SK-MEL-5 (cell line): Measurements from ENCODE around the gene XPC. TPM values are rescaled to one million over a fixed set of nuclear protein-coding genes. Genes with fewer than 3 reads are reported as not detected.

Experiments
- DNase-seq: peaks from one replicate; pipeline ENCODE4 v3.0.0-alpha.2; 2016; ENCODE audit warnings: low read depth, low spot score
- in situ Hi-C: cut with HindIII; loops from 2 replicates; pipeline ENCODE4 v1.10.0; 2016; ENCODE audit warnings: low sequenced_read_pairs, high pct_unique_total_duplicates, low pct_unique_long_range_greater_than_20kb
- total RNA-seq: library from RNA; depleted of rRNA; stranded (reverse); fragments of >200 nt; shearing (Covaris generic); gene quantifications from 2 replicates; pipeline ENCODE4 v1.2.3, GENCODE V29; 2014

The XPC gene
- total RNA-seq, 1 experiment from 2014 or later = 25.9 TPM

DNA sequence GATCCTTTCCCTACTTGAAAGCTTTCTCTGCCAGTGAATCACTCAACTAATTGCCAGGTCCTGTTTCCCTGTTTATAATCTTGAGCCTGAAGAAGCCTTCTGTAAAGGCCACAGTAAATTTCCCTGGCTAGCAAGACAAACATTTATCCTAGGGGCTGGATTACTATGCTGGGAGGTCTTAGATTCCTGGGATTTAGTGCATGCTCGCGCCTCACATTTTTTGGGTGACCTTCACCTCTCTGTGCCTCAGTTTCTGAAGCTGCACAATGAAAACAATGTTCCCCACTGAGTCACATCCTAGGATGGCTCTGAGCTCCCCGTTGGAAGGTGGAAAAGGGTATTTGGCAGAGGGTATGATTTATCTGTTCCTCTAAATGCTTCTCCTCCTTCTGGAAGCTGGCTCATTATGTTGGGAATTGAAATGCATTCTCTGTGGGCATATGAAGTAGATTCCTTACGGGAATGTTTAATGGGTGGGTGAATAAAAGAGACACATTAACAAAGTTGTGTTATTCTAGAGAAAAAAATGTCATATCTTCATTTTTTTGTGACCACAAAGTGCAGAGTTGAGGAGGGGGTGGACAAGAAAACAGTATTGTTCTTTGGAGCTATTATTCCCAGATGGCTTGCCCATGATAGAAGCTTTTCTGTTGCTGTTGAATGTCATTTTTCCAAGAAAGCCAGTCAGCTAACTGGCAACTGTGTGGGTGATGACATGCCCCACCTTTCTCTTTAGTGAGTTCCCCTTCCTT is 32.6 kb upstream of the XPC start:
- in situ Hi-C loops = loop anchor here (25.0 kb wide), 1 partner anchor 251 kb away; no protein-coding TSS in a partner anchor

DNA sequence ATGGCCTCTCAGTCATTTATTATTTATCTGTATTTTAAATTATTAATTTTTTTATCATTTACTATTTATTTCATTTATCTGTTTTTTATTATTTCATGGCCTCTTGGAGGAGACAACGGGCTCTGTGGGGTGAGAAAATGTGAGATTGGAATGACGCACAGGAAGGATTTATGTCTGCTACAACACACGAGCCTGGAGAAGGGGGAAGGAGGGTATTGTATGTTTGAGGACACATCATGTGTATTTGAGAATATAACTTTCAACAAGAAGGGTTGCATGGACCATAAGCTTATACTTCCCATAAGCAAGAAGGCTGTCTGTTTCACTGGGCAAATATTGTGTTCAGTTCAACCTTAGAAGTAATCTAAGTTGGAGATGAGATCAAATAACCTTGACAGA is 31.9 kb upstream of the XPC start:
- in situ Hi-C loops = loop anchor here (25.0 kb wide), 1 partner anchor 252 kb away; no protein-coding TSS in a partner anchor
- DNase-seq = no peak

More for the DNA sequence above, 32.6 kb upstream of the XPC start:
- DNase-seq = peak; percentile 63

DNA sequence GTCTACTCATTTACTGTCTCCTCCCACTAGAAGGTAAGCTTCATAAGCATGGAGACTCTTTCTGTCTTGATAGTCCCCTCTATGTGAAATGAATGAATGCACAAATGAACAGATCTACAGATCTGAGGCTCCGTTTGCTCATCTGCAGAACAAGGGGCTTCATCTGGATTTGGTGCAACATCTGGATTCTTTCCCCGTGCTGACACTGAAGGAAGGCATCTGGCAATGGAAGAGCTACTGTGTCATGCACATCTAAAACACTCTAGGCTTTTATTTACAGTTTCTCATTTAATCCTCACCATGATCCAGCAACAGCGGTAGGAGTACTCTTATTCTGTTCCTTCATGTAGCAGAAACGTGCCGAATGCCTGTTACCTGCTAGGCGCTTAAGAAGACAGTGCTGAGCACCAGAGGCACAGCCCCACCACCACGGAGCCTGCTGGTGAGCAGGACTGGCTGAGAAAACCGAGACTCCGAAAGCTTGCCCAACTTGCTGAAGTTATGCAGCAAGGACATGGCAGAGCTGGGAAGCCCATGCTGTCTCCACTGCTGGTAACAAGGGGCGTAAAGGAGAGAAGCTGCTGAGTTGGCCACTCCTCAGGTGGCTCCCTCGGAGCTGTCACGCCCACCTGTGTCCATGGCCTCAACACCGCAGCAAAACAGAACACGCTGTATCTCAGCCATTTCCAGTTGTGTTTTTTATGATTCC is 31.3 kb upstream of the XPC start:
- in situ Hi-C loops = loop anchor here (25.0 kb wide), 1 partner anchor 253 kb away; no protein-coding TSS in a partner anchor

DNA sequence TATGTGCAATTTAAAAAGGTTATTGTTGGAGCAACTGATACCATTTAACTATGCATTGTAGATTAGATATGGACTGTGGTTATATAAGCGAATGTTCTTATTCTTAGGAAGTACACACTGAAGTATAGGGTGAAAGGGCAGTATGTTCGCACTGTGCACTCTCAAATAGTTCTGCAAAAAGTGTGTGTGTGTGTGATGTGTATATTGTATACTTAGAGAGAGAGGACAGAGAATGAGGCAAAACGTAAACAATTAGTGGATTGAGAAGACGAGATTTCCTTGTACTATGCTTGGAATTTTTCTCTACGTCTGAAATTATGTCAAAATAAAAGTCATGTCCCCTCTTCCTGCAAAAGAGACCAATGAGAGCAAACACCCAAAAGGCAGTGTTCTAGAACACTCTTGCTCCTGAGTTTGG is 30.6 kb upstream of the XPC start:
- in situ Hi-C loops = loop anchor here (25.0 kb wide), 1 partner anchor 253 kb away; no protein-coding TSS in a partner anchor

More for the DNA sequence above, 31.3 kb upstream of the XPC start:
- no peak for DNase-seq

DNA sequence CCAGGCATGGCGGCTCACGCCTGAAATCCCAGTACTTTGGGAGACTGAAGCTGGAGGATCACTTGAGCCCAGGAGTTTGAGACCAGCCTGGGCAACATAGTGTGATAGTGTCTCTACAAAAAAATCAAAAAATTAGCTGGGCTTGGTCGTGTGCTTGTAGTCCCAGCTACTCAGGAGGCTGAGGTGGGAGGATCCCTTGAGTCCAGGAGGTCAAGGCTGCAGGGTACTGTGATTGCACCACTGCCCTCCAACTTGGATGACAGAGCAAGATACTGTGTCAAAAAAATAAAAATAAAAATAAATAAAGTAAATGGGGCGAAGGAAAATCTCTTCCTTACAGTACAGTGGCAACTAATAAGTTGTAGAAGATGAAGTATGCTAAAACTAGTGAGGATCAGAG is 29.8 kb upstream of the XPC start:
- in situ Hi-C loops = loop anchor here (25.0 kb wide), 1 partner anchor 254 kb away; no protein-coding TSS in a partner anchor
- DNase-seq = no peak

More for the DNA sequence above, 30.6 kb upstream of the XPC start:
- DNase-seq = no peak

DNA sequence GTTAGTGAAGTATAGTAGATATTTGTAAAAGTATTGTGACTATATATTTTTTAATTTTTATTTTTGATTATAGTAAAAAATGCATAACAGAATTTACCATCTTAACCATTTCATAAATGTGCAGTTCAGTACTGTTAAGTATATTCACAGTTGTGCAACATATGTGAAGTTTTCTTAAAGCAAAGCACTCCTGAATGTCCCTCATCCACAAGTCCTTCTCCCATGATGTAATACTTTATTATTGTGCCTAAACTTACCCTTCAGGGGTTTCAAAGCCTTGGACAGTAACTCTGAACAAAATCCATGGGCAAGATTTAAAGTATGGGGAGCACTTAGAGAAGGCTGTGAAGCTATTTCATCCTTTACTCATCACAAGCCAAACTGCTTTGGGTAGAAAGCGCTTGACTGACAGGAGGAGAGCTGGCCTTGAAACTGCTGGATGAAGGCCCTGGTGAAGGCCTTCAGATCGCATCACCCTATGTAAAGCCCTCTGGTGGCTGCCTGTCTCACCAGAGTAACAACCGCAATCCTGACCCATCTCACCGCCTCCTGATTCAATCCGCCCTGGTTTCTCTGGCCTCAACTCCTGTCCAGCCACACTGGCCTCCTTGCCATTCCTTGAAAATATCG is 28.3 kb upstream of the XPC start:
- no peak for DNase-seq
- in situ Hi-C loops = loop anchor here (25.0 kb wide), 1 partner anchor 256 kb away; no protein-coding TSS in a partner anchor

DNA sequence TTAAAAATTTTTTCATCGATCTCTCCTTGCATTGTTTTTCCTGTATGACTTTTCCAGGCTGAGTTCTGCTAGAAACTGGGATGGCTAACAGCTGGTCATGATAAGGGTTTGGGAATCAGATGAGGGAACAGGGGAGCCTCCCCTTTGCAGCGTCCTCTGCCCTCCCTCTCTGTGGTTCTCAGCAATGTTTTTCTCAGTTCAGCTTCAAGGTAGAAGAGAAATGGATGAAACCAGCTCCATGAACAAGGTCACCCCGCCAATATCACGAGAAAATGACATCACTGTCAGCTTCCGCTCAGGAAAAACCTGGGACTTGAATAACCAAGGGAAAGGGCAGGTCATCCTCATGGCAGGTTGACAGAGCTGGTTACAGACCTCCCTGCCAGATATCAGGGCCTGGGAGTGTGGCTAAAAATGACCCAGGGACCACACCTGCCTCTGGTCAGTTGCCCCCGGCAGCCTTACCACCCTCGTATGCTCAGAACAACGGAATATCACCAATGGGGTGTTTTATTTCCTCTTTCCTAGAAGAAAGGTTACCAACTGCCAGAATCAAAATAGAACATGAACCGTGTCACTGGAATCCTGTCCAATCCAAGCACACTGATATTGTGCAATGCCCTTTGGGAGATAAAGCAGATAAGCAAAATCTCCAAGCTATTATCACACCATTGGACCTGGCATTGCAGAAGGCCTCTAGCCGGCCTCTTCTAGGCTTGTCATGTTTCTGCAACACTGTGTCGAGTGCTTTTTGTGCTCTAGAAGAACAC is 26.3 kb upstream of the XPC start:
- DNase-seq = no peak

DNA sequence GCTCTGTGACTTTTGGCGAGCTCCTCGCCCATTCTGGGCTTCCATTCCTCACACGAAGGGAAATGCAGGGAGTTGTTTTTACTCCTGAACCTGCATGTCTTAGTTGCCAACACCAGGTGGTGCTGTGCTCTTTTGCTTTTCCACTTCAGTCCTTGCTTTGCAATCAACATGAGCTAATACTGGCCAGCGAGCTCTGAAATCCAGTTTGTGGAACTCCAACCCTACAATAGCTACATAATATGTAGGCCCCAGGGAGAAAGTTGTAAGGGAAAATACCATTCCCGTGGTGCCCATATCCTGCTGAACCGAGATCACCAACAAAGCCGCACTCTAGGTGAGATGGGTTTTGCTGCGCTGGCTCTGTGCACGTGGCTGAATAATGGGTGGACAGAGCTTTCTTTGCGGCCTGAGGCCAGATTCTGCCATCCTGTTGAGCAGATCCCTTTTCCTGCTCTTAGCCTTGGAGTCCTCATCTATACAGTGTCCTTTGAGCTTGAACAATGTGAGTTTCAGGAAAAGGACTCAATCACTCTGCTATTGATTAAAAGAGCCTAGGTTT is 25.2 kb upstream of the XPC start:
- in situ Hi-C loops = loop anchor here (25.0 kb wide), 1 partner anchor 259 kb away; no protein-coding TSS in a partner anchor
- peak; percentile 87 for DNase-seq

More for the DNA sequence above, 26.3 kb upstream of the XPC start:
- in situ Hi-C loops = loop anchor here (25.0 kb wide), 1 partner anchor 258 kb away; no protein-coding TSS in a partner anchor

DNA sequence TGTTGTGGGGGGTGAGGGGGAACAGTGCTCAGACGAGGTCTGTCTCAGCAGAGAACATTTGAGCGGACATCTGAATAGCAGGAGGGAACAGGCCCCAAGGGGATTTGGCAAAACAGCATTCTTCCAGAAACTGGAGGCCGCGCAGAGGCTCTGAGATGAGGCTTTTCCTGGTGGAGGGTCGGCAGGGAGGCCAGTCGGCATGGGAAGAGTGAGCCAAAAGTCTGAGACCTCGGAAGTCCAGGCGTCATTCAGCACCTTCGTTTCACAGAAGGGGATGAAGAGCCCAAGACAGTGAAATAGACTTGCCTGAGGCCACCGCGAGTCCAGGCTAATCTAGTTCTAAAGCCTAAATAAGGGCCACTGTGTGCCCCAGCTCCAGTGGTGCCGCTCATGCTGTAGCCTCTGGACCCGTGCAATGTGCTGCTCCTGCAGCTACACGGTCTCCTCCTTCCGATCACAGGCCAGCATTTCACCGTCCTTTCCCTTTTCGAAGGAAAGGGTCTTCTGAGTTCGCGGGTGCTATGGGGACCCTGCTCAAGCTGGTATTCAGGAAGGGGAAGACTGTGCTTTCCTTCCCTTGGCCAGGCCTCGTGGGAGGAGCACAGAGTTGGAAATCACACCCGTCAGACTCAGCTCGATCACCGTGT is 24.6 kb upstream of the XPC start:
- DNase-seq = no peak
- in situ Hi-C loops = loop anchor here (25.0 kb wide), 1 partner anchor 259 kb away; no protein-coding TSS in a partner anchor

DNA sequence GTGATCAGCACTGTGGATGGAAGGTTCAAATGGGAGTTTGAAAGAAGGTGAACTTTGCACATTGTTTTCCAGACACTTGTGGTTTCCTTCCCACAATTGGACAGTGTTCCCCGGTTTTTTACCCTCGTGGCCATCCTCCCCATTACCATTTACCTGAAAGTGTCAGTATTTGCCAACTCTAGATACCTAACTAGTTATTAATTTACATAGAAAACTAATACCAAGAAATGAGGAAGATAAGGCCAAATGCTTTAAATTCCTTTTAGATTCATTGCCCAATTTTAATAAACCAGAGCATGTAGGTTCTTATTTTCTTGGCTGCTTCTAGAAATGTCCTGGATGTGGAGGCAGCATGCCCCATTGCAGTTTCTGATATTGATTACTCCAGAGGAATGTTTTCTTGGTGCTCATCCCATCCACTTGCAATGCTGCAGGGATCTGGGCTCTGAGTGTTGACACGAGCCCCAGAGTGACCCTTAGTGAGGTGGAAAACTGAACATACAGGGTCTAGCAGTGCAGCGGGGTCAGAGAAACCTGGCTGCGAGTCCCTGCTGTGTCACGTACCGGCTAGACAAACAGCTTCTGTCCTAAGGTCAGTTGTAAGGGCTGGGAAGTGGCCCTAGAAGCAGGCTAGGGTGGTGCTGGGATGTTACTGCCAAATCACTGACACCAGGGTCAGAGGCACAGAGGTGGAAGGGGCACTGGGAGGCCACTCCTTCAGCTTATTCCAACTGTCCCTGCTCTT is 23.7 kb upstream of the XPC start:
- in situ Hi-C loops = loop anchor here (25.0 kb wide), 1 partner anchor 260 kb away; no protein-coding TSS in a partner anchor
- no peak for DNase-seq

DNA sequence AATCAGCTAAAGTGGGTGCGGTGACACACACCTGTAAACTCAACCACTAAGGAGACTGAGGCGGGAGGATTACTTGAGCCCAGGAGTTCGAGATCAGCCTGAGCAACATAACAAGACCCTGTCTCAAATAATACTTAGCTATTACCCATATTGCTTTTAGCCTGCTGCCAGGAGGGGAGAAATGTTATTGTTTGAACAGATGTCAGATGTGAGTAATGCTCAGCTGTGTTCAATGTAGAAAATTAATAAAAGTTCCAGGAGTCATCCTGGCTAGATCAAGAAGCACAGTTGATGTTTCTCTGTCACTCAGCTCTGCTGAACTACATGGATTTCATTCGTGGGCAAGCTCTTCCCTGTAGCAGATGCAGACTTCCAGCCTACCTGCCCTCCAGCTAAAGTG is 22.4 kb upstream of the XPC start:
- in situ Hi-C loops = loop anchor here (25.0 kb wide), 1 partner anchor 261 kb away; no protein-coding TSS in a partner anchor
- DNase-seq = no peak

DNA sequence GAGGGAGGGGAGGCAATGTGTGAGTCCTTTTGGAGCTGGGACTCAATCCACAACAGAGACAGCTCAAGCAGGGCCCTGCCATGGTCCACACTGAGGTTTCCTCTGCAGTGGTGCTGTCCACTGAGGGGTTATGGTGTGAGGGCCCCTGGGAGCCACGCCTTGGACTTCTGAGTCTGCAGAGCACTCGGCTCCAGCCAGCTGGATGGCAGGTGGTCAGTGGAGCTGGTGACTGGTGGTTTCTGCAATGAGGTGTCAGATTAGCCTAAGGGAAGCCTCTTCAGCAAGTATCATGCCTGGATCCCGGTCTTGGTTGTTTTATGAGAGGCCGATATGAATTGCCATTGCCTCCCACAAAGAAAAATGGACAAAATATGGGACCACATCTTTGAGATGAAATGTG is 21.9 kb upstream of the XPC start:
- in situ Hi-C loops = loop anchor here (25.0 kb wide), 1 partner anchor 262 kb away; no protein-coding TSS in a partner anchor
- DNase-seq = no peak

DNA sequence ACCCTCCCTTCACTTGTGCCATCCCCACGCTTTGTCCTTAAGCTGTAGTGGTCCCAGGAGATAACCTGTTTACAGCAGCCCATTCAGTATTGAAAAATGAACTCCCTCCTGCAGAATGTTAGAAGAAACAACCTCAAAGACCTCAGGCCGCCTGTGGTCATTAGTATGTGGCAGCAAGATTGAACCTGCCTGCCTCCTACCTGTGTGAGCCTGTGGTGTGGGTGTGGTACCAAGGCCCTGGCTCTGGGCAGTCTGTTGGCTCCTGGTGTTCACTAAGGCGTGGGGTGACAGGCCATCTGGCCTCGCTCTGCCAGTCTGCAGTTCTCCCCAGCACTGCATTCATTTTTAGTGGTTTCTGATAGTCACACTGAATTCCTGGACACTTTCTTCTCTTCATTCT is 21.2 kb upstream of the XPC start:
- in situ Hi-C loops = loop anchor here (25.0 kb wide), 1 partner anchor 263 kb away; no protein-coding TSS in a partner anchor
- DNase-seq = no peak

DNA sequence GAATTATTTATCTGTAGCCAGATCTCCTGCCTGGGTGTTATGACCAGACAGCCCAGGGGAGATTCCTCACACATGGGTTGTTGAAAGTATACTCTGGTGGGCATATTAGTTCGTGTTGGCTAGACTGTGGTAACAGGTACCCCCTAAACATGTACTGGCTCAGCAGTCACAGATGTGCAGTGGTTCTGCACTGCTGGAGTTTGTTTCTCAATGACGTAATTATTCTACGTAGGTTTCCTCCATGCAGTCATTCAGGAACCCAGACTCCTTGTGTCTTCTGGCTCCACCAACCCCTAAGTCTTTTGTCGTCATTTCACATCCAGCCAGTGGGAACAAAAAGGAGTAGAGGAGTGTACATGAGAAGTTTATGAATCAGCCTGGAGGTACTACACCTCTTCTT is 16.5 kb upstream of the XPC start:
- no peak for DNase-seq
- in situ Hi-C loops = no loop called here

DNA sequence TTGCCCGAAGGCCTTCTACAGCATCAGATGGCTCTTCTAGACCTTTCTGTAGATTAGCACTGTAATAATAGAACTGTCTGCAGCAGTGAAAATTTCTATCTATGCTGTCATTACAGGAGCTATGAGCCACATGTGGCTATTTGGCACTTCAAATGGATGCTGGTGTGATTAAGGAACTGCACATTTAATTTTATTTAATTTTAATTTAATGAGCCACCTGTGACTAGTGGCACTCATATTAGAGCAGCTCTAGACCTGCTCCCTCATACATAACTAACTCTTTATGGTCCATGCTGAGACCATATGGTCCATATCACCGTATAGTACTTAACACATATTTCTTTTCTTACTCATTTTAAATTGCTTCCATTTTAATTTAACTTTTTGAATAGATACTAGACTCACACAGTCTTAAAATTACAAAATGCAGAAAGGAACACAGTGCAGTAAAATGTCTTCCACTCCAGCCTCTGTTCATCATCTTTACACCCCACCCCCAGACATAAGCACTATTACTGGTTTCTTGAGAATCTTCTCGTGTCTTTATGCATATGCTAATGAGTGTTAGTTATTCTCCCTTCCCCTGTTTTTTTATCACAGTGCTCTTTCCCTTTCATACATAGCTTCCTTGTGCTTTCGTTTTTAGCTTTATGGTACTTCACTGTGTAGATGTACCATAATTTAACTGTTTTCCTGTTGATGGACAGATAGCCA is 9.8 kb upstream of the XPC start:
- in situ Hi-C loops = no loop called here
- DNase-seq = no peak
